Left forelimb (tissue), 1 donor: ENCODE measurements around the gene HIF1A.
"Not testable (repeated sequence)": the region's sequence is repeated elsewhere in the genome, so short reads cannot be mapped to it uniquely, and the experiment has no call there.

Experiments used
- DNase-seq: peaks from one replicate; pipeline ENCODE4 v3.0.0-alpha.2; 2018; ENCODE audit warnings: low spot score

The HIF1A gene

DNA sequence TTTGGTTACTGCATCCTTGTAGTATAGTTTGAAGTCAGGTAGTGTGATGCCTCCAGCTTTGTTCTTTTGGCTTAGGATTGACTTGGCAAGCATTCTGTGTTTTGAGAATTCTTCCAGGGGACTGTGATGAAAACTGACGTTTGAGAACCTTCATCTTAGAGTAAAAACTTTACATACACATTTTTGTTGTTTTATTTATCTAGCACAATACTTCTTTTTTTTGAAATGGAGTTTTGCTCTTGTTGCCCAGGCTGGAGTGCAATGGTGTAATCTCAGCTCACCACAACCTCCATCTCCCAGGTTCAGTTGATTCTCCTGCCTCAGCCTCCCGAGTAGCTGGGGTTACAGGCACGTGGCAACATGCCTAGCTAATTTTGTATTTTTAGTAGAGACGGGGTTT is 13.4 kb downstream of the HIF1A start:
- not testable (repeated sequence) for DNase-seq

DNA sequence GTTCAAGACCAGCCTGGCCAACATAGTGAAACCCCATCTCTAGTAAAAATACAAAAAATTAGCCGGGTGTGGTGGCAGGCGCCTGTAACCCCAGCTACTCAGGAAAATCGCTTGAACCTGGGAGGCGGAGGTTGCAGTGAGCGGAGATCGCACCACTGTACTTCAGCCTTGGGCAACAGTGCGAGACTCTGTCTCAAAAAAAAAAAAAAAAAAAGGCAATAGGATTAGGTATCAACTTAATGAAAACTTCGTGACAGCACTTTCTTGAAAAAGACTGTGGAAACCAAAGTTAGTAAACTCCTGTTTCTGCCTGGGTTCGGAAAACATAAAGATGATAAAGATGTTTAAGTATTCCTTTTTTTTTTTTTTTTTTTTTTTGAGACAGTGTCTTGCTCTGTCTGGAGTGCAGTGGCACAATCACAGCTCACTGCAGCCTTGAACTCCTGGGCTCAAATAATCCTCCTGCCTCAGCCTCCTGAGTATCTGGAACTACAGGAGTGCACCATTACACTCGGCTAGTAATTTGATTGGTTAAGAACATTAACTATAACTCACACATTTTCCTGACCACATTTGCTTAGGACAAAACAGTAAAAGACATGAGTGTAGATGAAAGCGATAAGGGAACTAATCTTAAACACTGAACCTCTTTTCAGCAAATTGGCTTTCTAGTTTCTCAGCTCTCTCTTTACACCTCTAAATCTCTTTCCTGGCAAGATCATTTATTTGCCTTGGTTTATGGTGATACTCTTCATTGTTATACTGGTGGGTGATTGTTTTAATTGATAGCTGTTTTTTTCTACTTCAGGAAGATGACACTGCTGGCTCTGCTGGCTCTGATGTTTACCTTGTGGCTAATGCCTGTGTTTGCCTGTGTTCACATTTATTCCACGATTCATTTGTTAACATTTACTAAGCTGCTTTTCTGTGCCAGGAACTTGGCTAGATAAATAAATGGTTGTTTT is 15.8 kb downstream of the HIF1A start:
- no peak for DNase-seq

DNA sequence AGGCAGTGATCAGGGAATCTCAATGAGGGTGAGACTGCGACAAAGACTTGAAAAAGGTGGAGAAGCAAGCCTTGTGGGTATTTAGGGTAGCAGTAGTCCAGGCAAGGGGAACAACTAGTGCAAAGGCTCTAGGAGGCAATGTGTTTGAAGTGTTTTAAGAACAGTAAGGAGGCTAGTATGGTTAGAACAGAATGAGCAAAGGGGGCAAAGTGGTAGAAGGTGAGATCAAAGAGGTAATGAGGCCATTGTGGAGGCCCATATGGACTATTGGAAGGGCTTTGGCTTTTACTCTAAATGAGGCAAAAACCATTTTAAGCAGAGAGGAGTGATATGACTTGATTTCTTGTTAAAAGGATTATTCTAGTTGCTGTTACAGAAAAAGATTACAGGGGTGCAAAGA is 16.8 kb downstream of the HIF1A start:
- no peak for DNase-seq

DNA sequence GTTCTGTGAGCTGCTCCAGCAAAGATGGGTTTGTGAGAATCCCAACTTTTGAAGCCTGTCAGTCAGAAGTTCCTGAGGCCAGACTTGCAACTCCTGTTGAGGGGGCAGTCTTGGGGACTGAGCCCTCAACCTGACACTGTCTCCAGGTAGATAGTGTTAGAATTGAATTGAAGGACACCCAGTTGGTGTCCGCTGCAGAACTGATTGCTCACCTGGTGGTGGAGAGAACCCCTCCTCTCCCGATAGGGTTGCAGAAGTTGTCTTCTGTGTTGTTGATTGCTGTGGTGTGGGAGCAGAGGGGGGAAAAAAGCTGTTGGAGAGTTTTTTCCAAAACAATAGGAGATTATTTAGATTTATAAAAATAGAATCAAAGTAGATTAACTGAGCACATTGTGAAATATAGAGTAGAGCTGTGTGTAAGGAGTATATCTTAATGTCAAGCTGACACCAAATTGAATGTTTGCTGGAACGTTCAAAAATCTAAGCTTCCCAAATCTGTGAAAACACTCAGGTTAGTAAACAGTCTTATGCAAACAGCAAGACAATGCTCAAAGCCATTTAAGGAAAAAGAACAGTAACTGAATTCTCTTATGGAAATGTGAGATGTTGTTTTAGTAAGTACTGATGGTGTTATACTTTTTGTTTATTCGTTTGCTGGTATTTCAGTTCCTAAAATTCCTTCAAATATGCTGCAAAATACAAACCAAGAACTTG is 18.6 kb downstream of the HIF1A start:
- DNase-seq: no peak

DNA sequence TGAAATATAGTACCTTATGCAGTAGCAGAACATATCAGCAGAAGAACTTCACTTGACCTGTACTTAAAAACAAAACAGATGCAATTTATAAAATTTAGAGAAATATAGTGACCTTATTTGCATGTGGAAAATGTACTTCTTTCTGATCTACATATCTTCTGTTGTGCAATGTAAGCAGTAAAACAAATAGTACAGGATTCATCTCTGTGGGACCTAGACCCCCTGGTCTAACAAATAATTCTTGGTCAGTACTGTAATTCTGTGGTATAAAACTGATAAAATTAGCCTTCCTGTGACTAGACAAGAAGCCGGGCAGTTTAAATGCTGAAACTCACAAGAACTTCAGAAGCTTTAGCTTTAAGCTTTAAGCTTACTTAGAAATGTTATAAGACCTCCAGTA is 21.6 kb downstream of the HIF1A start:
- DNase-seq: no peak

DNA sequence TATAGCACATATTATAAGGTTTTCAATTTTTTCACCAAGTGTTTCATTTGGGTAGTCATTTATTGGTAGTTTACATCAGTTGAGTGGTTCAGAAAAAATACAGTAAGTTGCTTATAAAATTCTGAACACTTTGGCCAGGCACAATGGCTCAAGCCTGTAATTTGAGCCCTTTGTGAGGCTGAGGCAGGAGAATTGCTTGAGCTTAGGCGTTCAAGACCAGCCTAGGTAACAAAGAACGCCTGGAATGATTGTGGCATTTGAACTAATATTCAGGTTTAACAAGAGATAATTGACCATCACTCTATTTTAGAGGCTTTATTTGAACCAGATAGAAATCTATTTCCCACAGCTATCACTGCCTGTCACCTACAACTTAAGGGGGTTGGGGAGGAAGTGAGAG is 22.7 kb downstream of the HIF1A start:
- DNase-seq: no peak

DNA sequence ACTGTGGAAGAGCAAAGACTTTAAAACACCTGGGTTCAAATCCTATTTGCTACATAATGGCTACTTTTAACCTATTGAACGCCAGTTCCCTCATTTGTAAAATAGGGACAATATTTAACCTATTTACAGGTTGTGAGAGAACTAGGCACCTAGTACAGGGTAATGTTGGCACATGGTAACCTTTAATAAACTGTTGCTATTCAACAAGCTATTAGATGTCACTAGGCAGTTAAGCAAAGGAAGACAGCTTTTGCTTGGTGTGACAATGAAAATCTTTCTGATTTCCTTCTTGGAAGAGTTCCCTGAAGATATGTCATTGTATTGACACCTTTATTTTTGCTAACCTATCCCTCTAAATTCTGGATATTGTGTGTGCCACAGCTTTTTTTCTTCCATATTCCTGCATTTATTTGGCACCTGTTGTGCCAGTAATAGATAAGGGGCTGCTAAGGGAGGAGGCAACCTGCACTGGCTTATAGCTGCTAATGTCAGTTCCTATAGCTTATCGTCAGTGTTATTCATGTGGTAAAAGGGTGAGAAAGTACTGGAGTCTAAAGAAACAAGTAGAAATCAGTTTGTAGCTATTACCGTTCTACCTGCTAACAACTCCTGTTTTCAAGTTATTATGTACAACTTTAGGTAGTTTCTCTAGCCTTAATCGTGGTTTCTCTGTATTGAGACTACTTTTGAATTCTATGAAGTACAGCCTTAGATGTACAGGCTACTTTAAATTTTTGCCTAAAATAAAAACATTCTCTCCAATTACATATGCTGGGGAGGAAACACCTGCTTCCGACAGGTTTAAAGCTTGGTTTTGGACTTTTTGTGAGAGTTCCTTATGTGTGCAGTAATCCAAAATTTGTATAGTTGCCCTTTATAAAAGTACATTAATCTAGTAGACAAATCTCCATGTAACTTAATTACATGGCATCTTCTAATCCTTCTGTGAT is 24.3 kb downstream of the HIF1A start:
- no peak for DNase-seq

DNA sequence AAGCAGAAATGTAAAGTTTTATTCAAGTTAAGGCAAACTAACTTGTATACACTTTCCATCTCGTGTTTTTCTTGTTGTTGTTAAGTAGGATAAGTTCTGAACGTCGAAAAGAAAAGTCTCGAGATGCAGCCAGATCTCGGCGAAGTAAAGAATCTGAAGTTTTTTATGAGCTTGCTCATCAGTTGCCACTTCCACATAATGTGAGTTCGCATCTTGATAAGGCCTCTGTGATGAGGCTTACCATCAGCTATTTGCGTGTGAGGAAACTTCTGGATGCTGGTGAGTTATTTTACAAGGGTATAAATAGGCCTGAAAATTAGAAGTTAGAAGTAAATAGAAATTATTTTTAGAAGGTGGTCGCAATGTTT is 25.0 kb downstream of the HIF1A start:
- DNase-seq: no peak

DNA sequence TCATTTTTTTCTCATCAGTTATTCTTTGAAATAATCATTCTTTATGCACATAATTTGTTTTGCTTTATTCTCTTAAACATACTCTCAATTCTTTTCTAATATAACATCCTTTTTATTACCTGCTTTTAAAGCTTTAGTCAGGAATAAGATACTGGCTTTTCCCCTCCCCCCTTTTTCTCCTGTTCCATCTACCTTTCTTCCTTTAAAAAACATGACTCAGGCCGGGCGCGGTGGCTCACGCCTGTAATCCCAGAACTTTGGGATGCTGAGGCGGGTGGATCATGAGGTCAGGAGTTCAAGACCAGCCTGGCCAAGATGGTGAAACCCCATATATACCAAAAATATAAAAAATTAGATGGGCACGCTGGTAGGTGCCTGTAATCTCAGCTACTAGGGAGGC is 25.4 kb downstream of the HIF1A start:
- no peak for DNase-seq

DNA sequence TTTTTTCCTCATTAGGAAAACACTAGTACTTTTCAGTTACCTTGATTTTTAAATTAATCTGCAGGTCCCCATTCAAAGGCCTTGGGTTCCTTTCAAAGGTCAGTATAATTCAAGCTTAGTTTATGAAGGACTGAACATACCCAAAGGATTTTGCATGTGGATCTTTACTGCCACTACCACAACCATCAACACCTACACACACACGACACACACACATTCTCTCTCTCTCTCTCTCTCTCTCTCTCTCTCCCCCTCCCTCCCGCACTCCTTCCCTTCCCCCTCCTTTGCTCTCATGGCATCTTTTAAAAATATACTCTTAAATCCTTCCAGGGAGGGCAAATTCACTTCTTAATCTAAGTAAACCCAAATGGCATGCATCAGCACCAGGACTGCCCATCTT is 28.8 kb downstream of the HIF1A start:
- no peak for DNase-seq

DNA sequence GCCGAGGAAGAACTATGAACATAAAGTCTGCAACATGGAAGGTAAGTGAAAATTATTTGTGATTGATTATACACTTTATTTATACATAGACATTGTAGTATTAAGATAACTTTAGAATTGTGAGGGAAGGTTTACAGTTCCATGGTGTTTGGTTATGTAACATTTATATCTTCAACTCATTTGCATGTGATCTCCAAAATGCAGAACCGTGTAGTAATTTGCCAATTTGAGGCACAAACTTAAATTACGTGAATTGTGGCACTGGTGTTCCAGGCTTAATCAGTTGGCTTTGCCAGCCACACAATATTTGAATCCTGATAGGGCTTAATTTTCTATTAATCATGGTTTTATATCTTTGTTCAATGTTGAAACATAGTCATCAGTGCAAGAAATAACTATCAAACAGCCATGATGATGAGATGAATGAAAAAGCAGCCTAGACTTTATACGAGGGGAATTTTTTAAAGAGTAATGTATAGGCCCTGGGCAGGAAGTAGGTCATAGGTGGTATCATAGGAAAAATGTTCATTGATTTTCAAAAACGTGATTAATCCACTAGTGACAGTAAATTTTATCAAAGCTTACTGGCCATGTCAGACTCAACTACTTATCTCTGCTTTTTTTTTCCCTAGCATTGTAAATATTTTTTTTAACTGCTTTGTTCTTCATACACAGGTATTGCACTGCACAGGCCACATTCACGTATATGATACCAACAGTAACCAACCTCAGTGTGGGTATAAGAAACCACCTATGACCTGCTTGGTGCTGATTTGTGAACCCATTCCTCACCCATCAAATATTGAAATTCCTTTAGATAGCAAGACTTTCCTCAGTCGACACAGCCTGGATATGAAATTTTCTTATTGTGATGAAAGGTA is 31.7 kb downstream of the HIF1A start:
- no peak for DNase-seq

DNA sequence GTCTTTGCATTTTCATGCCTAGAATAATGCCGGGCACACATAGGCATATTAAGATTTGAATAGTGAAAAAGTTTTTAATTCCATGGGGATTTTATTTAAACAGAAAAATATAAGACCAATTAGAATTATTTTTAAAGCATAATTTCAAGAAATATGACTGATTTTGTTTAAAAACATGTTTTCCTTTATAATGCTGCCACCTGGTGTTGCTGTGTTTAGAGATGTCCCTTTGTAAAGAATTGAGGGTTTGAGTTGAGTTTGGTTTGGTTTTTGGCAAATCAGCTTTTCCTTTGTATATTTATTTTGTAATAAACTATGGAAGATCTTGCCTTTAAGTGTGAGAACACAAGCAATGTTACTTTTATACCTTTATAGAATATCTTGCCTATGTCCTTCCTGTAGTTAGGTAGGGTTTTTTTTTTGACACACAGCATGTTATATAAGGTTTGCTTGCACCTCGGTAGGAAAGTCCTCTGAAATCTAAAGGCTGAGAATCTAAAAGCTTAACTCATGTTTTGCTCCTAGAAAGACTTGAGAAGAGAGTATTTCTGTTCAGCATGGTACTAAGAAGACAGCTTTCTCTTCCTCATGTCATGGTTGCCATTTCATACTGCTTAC is 35.6 kb downstream of the HIF1A start:
- DNase-seq: no peak

DNA sequence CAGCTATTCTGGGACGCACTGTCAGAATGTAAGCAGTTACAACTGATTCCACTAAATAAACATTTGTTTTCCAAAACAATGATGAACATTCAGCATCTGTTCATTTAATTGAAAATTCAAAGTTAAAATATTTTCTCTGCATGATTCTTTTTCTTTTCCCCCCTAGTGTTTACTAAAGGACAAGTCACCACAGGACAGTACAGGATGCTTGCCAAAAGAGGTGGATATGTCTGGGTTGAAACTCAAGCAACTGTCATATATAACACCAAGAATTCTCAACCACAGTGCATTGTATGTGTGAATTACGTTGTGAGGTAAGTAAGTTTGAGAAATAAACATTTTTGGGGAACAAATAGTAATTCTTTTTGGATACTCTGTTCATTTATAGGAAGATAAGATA is 38.7 kb downstream of the HIF1A start:
- no peak for DNase-seq

DNA sequence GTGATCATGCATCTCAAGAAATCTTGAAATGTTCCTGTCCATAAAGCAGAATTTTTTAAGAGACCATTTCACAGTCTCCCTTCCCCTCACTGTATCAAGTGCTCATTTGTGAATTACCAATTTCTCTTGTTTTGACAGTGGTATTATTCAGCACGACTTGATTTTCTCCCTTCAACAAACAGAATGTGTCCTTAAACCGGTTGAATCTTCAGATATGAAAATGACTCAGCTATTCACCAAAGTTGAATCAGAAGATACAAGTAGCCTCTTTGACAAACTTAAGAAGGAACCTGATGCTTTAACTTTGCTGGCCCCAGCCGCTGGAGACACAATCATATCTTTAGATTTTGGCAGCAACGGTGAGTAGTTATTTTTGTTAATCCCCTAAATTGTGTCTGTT is 41.4 kb downstream of the HIF1A start:
- no peak for DNase-seq

DNA sequence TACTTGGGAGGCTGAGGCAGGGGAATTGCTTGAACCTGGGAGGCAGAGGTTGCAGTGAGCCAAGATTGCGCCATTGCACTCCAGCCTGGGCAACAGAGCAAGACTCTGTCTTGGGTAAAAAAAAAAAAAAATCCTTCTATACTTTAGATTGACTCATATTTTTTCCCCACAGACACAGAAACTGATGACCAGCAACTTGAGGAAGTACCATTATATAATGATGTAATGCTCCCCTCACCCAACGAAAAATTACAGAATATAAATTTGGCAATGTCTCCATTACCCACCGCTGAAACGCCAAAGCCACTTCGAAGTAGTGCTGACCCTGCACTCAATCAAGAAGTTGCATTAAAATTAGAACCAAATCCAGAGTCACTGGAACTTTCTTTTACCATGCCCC is 42.6 kb downstream of the HIF1A start:
- DNase-seq: no peak

DNA sequence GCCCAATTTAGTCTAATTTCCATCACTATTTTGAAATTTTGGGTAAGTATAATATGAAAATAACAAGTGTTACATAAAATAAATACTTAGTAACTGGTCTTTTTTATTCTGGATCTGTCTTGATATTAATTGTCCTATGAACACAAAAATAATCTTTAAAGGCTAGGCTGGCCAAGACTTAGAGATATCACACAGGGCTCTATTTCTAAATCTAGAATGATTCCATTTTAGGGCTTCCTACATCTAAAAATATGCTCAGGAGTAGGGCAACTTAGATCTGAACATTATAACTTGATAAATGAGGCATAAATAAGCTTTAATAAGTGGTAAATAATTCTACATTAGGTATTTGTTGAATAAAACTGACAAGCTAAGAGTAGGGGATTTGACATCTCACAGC is 43.8 kb downstream of the HIF1A start:
- no peak for DNase-seq

DNA sequence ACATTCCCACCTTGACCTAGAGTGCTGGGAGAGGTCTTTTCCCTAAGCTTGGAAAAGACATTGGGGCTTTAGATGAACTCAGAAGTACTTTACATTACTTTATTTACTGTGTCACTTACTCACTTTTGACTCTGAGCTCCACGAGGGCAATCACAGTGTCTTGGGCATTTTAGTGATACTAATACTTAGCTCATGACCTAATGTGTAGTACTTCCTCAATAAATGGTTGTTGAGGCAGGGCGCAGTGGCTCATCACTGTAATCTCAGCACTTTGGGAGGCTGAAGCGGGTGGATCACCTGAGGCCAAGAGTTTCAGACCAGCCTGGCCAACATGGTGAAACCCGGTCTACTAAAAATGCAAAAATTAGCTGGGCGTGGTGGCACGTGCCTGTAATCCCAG is 47.1 kb downstream of the HIF1A start:
- DNase-seq: no peak

DNA sequence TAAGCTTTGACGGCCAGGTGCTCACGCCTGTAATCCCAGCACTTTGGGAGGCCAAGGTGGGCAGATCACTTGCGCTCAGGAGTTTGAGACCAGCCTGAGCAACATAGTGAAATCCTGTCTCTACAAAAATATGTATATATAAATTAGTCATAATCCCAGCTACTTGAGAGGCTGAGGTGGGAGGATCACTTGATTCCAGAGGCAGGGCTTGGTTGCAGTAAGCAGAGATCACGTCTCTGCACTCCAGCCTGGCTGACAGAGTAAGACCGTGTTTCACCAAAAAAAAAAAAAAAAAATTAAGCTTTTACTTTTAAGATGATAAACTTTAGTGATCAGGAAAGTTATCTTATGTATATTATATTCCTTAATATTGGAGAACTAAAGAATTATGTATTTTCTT is 48.9 kb downstream of the HIF1A start:
- no peak for DNase-seq

DNA sequence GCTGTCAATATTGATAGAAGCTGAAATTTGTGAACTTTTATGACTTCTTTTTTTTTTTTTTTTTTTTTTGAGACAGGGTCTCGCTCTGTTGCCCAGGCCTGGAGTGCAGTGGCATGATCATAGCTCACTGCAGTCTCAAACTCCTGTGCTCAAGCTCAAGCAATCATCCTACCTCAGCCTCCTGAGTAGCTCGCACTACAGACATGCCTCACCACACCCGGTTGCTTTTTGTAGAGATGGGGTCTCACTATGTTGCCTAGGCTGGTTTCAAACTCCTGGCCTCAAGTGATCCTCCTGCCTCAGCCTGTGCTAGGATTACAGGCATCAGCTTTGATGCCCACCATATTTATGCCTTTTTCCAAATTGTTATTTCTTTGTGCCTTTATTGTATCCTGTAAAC is 51.0 kb downstream of the HIF1A start:
- not testable (repeated sequence) for DNase-seq

DNA sequence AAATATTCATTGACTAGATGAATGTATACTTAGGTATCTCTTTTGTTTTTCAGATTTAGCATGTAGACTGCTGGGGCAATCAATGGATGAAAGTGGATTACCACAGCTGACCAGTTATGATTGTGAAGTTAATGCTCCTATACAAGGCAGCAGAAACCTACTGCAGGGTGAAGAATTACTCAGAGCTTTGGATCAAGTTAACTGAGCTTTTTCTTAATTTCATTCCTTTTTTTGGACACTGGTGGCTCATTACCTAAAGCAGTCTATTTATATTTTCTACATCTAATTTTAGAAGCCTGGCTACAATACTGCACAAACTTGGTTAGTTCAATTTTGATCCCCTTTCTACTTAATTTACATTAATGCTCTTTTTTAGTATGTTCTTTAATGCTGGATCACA is 51.6 kb downstream of the HIF1A start:
- DNase-seq: no peak

DNA sequence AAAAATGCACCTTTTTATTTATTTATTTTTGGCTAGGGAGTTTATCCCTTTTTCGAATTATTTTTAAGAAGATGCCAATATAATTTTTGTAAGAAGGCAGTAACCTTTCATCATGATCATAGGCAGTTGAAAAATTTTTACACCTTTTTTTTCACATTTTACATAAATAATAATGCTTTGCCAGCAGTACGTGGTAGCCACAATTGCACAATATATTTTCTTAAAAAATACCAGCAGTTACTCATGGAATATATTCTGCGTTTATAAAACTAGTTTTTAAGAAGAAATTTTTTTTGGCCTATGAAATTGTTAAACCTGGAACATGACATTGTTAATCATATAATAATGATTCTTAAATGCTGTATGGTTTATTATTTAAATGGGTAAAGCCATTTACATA is 52.0 kb downstream of the HIF1A start:
- DNase-seq: no peak
